Lower leg skin (tissue), 4 donors: ENCODE results near the gene TNNT2. TPM values are rescaled to one million over a fixed set of nuclear protein-coding genes. Genes with fewer than 3 reads are reported as not detected.

Experiments
- DNase-seq, 2 donors: peaks; one replicate each; pipeline ENCODE4 v3.0.0-alpha.2; 2019; ENCODE audit warnings: low spot score in 2 of 2
- H3K4me3 ChIP-seq: fragments of 200-600 bp; sonication (generic); 2 replicates; pipeline ENCODE4 v1.5.1; 2017; ENCODE audit warnings: mild to moderate bottlenecking, low read depth; ENCODE audit not compliant: poor library complexity, severe bottlenecking
- CTCF ChIP-seq, 3 donors: fragments of 450-650 bp; IDR thresholded peaks; one replicate each; pipeline ENCODE4 v1.5.1; 2016; ENCODE audit warnings: antibody characterized with exemption in 3 of 3, mild to moderate bottlenecking in 3 of 3, moderate library complexity in 2 of 3
- POLR2A ChIP-seq, 2 donors: fragments of 450-650 bp; IDR thresholded peaks; one replicate each; pipeline ENCODE4 v1.6.1; 2016 to 2017; ENCODE audit warnings: antibody characterized with exemption in 2 of 2, mild to moderate bottlenecking in 1 of 2, moderate library complexity in 1 of 2
- WGBS, 2 donors: methylation state at CpG; one replicate each; pipeline ENCODE4 v1.1.5; 2018; 5-methylcytosine and 5-hydroxymethylcytosine counted together
- intact Hi-C: fragments of 100-400 bp; cut with DNase I; formaldehyde crosslinking; loops from one replicate; pipeline ENCODE4 v1.15.0; 2023; ENCODE audit warnings: low total_unique reads
- total RNA-seq, 4 donors: library from RNA; depleted of rRNA; stranded (reverse); fragments of >200 nt; gene quantifications; one replicate each; pipeline ENCODE4 v1.1.0, GENCODE V29; 2016

TNNT2 gene
- total RNA-seq, 4 donors from 2014 or later, result 6.6 to 28.3 (median 20.5) TPM

- TF ChIP-seq CTCF (IDR thresholded peaks at IDR 0.05), result no peak
- TF ChIP-seq POLR2A (IDR thresholded peaks at IDR 0.05), result no peak
- intact Hi-C loops, result no loop called here
- 40 to 46% methylated on average over 11 of the region's 11 CpGs for WGBS, 2 donors
- DNase-seq, result no peak
- no peak overlapping the region for H3K4me3 ChIP-seq
Observed at GRCh38 chr1:201376464-201377374, 761 bp downstream of the TNNT2 start.

- no peak overlapping the region for H3K4me3 ChIP-seq
- DNase-seq, result no peak
- intact Hi-C loops, result no loop called here
- no peak for TF ChIP-seq CTCF (IDR thresholded peaks at IDR 0.05)
- TF ChIP-seq POLR2A (IDR thresholded peaks at IDR 0.05), result no peak
- WGBS, 2 donors, result 34 to 47% methylated on average over 4 of the region's 4 CpGs
Observed at GRCh38 chr1:201376107-201376463, 1.4 kb downstream of the TNNT2 start.

GRCh38 chr1:201375169-201375568 is 2.3 kb downstream of the TNNT2 start:
- WGBS, 2 donors, result 72 to 74% methylated on average over 4 of the region's 4 CpGs
- intact Hi-C loops, result no loop called here
- DNase-seq, result no peak
- no peak for TF ChIP-seq CTCF (IDR thresholded peaks at IDR 0.05)
- no peak for TF ChIP-seq POLR2A (IDR thresholded peaks at IDR 0.05)
- H3K4me3 ChIP-seq, result no peak overlapping the region

- H3K4me3 ChIP-seq, result no peak overlapping the region
- 22% methylated on average over 7 of the region's 7 CpGs for WGBS, 2 donors
- no peak for TF ChIP-seq POLR2A (IDR thresholded peaks at IDR 0.05)
- TF ChIP-seq CTCF (IDR thresholded peaks at IDR 0.05), result no peak
- intact Hi-C loops, result no loop called here
- no peak for DNase-seq
Observed at GRCh38 chr1:201374364-201374763, 3.1 kb downstream of the TNNT2 start.

GRCh38 chr1:201371792-201372191 is 5.7 kb downstream of the TNNT2 start:
- DNase-seq, result no peak
- H3K4me3 ChIP-seq, result no peak overlapping the region
- TF ChIP-seq POLR2A (IDR thresholded peaks at IDR 0.05) (no peak), CTCF (IDR thresholded peaks at IDR 0.05) (no peak)
- 61 to 75% methylated on average over 6 of the region's 6 CpGs for WGBS, 2 donors
- intact Hi-C loops, result no loop called here
